Measurements from ENCODE around the gene ABCC11. TPM values are rescaled to one million over a fixed set of nuclear protein-coding genes. Genes with fewer than 3 reads are reported as not detected.

Gene ABCC11
- polyA plus RNA-seq (2013, experiment 1 of 2): 0.07 TPM
- polyA plus RNA-seq (2013, experiment 2 of 2): 0.04 TPM

- H3K27ac ChIP-seq (ENCODE audit: low read depth, low read length): no peak within 1 kb of the TSS
- no peak for DNase-seq
- no peak within 1 kb of the TSS for H3K23ac ChIP-seq (ENCODE audit: low read length)
- no peak within 1 kb of the TSS for H3K4me3 ChIP-seq (ENCODE audit: low read length)
- no peak within 1 kb of the TSS for H3K18ac ChIP-seq (ENCODE audit: low read length)
- H2BK120ac ChIP-seq (ENCODE audit: low read depth, low read length): no peak within 1 kb of the TSS
- peaks cover 9% of the 10 kb centered on the region for H3K79me2 ChIP-seq (ENCODE audit: control insufficient read depth, insufficient read depth, low read length)
- no peaks in the 10 kb centered on the region for H3K4me1 ChIP-seq (ENCODE audit: control insufficient read depth, low read depth, low read length)
- H3K56ac ChIP-seq (ENCODE audit: low read length): no peak within 1 kb of the TSS
- H3K4ac ChIP-seq (ENCODE audit: low read depth, low read length): no peak within 1 kb of the TSS
- H2AK5ac ChIP-seq (ENCODE audit: low read length): no peak within 1 kb of the TSS
- H3K79me1 ChIP-seq (ENCODE audit: low read length): peaks cover 11% of the 10 kb centered on the region
- WGBS (ENCODE audit: extremely low coverage, insufficient coverage, low lambda C conversion rate): no CpG with 5 or more reads among the region's 4 CpGs
- no peak within 1 kb of the TSS for H2BK15ac ChIP-seq (replicated peaks; ENCODE audit: low read depth)
- H2BK5ac ChIP-seq (ENCODE audit: low read length): no peak within 1 kb of the TSS
- H4K8ac ChIP-seq (ENCODE audit: low read depth, low read length): no peak within 1 kb of the TSS
- H3K9ac ChIP-seq (ENCODE audit: low read length): no peak within 1 kb of the TSS
- H4K5ac ChIP-seq (ENCODE audit: low read length): no peak within 1 kb of the TSS
- no peaks in the 10 kb centered on the region for H3K36me3 ChIP-seq (ENCODE audit: control insufficient read depth, insufficient read depth, low read length)
- no peak within 1 kb of the TSS for H3K4me2 ChIP-seq (ENCODE audit: low read length)
- H3K27me3 ChIP-seq (ENCODE audit: insufficient read depth, low read length, poor library complexity): no peaks in the 10 kb centered on the region
These were observed at the start of gene ABCC11 for GRCh38 chr16:48247311-48247710. Gene ABCC11 (minus strand): TSS chr16:48247539. CDS start chr16:48231921, 15,618 bp downstream.

- no peaks in the 10 kb centered on the region for H3K36me3 ChIP-seq (ENCODE audit: control insufficient read depth, insufficient read depth, low read length)
- H3K56ac ChIP-seq (ENCODE audit: low read length): no peak overlapping the region
- no peak overlapping the region for H3K9ac ChIP-seq (ENCODE audit: low read length)
- no peak overlapping the region for H4K5ac ChIP-seq (ENCODE audit: low read length)
- no peak overlapping the region for H4K8ac ChIP-seq (ENCODE audit: low read depth, low read length)
- H2BK5ac ChIP-seq (ENCODE audit: low read length): no peak overlapping the region
- H2AK5ac ChIP-seq (ENCODE audit: low read length): no peak overlapping the region
- H3K4me1 ChIP-seq (ENCODE audit: control insufficient read depth, low read depth, low read length): no peaks in the 10 kb centered on the region
- no peaks in the 10 kb centered on the region for H3K27me3 ChIP-seq (ENCODE audit: insufficient read depth, low read length, poor library complexity)
- no peak overlapping the region for H3K18ac ChIP-seq (ENCODE audit: low read length)
- H3K79me2 ChIP-seq (ENCODE audit: control insufficient read depth, insufficient read depth, low read length): no peaks in the 10 kb centered on the region
- H2BK120ac ChIP-seq (ENCODE audit: low read depth, low read length): no peak overlapping the region
- no CpG with 5 or more reads among the region's 1 CpG for WGBS (ENCODE audit: extremely low coverage, insufficient coverage, low lambda C conversion rate)
- H3K79me1 ChIP-seq (ENCODE audit: low read length): no peaks in the 10 kb centered on the region
- H3K4me2 ChIP-seq (ENCODE audit: low read length): no peak overlapping the region
- H2BK15ac ChIP-seq (replicated peaks; ENCODE audit: low read depth): no peak overlapping the region
- H3K27ac ChIP-seq (ENCODE audit: low read depth, low read length): no peak overlapping the region
- no peak overlapping the region for H3K4ac ChIP-seq (ENCODE audit: low read depth, low read length)
- no peak overlapping the region for H3K4me3 ChIP-seq (ENCODE audit: low read length)
- DNase-seq: no peak
- no peak overlapping the region for H3K23ac ChIP-seq (ENCODE audit: low read length)
These were observed 48.3 kb upstream of the ABCC11 start for GRCh38 chr16:48295488-48296281.

GRCh38 chr16:48294724-48295123, 47.4 kb upstream of the ABCC11 start:
- H2BK120ac ChIP-seq (ENCODE audit: low read depth, low read length): no peak overlapping the region
- no peaks in the 10 kb centered on the region for H3K79me2 ChIP-seq (ENCODE audit: control insufficient read depth, insufficient read depth, low read length)
- H3K4me3 ChIP-seq (ENCODE audit: low read length): no peak overlapping the region

DNA sequence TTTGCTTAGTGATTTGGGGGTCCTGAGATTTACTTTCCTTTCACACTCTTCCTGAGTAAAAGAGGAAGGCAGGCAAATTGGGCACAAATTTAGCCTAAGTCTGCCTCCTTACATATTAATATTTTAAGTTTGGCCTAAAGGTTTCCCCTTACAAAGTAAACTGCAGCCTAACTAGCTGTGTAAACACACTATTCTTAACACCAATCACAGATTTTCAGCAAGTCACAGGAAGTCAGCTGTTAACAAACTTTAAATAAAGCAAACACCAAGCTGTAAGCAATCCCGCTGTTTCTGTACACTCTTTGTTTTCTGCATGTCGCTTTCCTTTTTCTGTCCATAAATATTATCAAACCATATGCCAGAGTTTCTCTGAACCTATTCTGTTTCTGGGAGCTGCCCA, 45.1 kb upstream of the ABCC11 start:
- no peak overlapping the region for H2AK5ac ChIP-seq (ENCODE audit: low read length)
- H3K4me1 ChIP-seq (ENCODE audit: control insufficient read depth, low read depth, low read length): no peaks in the 10 kb centered on the region
- no peak overlapping the region for H3K4me3 ChIP-seq (ENCODE audit: low read length)
- DNase-seq: no peak
- no peak overlapping the region for H4K8ac ChIP-seq (ENCODE audit: low read depth, low read length)
- no peaks in the 10 kb centered on the region for H3K27me3 ChIP-seq (ENCODE audit: insufficient read depth, low read length, poor library complexity)
- H3K18ac ChIP-seq (ENCODE audit: low read length): no peak overlapping the region
- no peaks in the 10 kb centered on the region for H3K79me1 ChIP-seq (ENCODE audit: low read length)
- no peak overlapping the region for H3K23ac ChIP-seq (ENCODE audit: low read length)
- H4K5ac ChIP-seq (ENCODE audit: low read length): no peak overlapping the region
- no peak overlapping the region for H3K9ac ChIP-seq (ENCODE audit: low read length)
- no peak overlapping the region for H3K27ac ChIP-seq (ENCODE audit: low read depth, low read length)
- no peak overlapping the region for H2BK120ac ChIP-seq (ENCODE audit: low read depth, low read length)
- H2BK15ac ChIP-seq (replicated peaks; ENCODE audit: low read depth): no peak overlapping the region
- WGBS (ENCODE audit: extremely low coverage, insufficient coverage, low lambda C conversion rate): no CpG with 5 or more reads among the region's 2 CpGs
- no peaks in the 10 kb centered on the region for H3K36me3 ChIP-seq (ENCODE audit: control insufficient read depth, insufficient read depth, low read length)
- H3K56ac ChIP-seq (ENCODE audit: low read length): no peak overlapping the region
- no peak overlapping the region for H3K4me2 ChIP-seq (ENCODE audit: low read length)
- no peak overlapping the region for H3K4ac ChIP-seq (ENCODE audit: low read depth, low read length)
- H3K79me2 ChIP-seq (ENCODE audit: control insufficient read depth, insufficient read depth, low read length): no peaks in the 10 kb centered on the region
- H2BK5ac ChIP-seq (ENCODE audit: low read length): no peak overlapping the region

More at GRCh38 chr16:48294724-48295123, 47.4 kb upstream of the ABCC11 start:
- Histone ChIP-seq H2BK15ac (replicated peaks; ENCODE audit: low read depth) (no peak overlapping the region), H3K4me2 (ENCODE audit: low read length) (no peak overlapping the region), H2AK5ac (ENCODE audit: low read length) (no peak overlapping the region), H4K5ac (ENCODE audit: low read length) (no peak overlapping the region), H3K79me1 (ENCODE audit: low read length) (no peaks in the 10 kb centered on the region), H3K4me1 (ENCODE audit: control insufficient read depth, low read depth, low read length) (no peaks in the 10 kb centered on the region), H3K18ac (ENCODE audit: low read length) (no peak overlapping the region), H3K36me3 (ENCODE audit: control insufficient read depth, insufficient read depth, low read length) (no peaks in the 10 kb centered on the region), H3K9ac (ENCODE audit: low read length) (no peak overlapping the region), H3K23ac (ENCODE audit: low read length) (no peak overlapping the region), H3K27ac (ENCODE audit: low read depth, low read length) (no peak overlapping the region), H3K4ac (ENCODE audit: low read depth, low read length) (no peak overlapping the region), H2BK5ac (ENCODE audit: low read length) (no peak overlapping the region), H4K8ac (ENCODE audit: low read depth, low read length) (no peak overlapping the region), H3K56ac (ENCODE audit: low read length) (no peak overlapping the region), H3K27me3 (ENCODE audit: insufficient read depth, low read length, poor library complexity) (no peaks in the 10 kb centered on the region)
- WGBS (ENCODE audit: extremely low coverage, insufficient coverage, low lambda C conversion rate): 100% methylated on average over 1 of the region's 1 CpG
- DNase-seq: no peak

GRCh38 chr16:48291754-48292153, 44.4 kb upstream of the ABCC11 start:
- H3K4me1 ChIP-seq (ENCODE audit: control insufficient read depth, low read depth, low read length): no peaks in the 10 kb centered on the region
- peaks cover 3% of the 10 kb centered on the region for H3K36me3 ChIP-seq (ENCODE audit: control insufficient read depth, insufficient read depth, low read length)
- no peak overlapping the region for H2AK5ac ChIP-seq (ENCODE audit: low read length)
- no peak overlapping the region for H2BK15ac ChIP-seq (replicated peaks; ENCODE audit: low read depth)
- H3K79me2 ChIP-seq (ENCODE audit: control insufficient read depth, insufficient read depth, low read length): no peaks in the 10 kb centered on the region
- no peak overlapping the region for H3K4me3 ChIP-seq (ENCODE audit: low read length)
- H3K4ac ChIP-seq (ENCODE audit: low read depth, low read length): no peak overlapping the region
- no peak for DNase-seq
- H3K27me3 ChIP-seq (ENCODE audit: insufficient read depth, low read length, poor library complexity): no peaks in the 10 kb centered on the region
- H4K5ac ChIP-seq (ENCODE audit: low read length): no peak overlapping the region
- H3K79me1 ChIP-seq (ENCODE audit: low read length): no peaks in the 10 kb centered on the region
- no CpG with 5 or more reads among the region's 4 CpGs for WGBS (ENCODE audit: extremely low coverage, insufficient coverage, low lambda C conversion rate)
- H3K4me2 ChIP-seq (ENCODE audit: low read length): no peak overlapping the region
- H3K56ac ChIP-seq (ENCODE audit: low read length): no peak overlapping the region
- no peak overlapping the region for H2BK5ac ChIP-seq (ENCODE audit: low read length)
- no peak overlapping the region for H2BK120ac ChIP-seq (ENCODE audit: low read depth, low read length)
- no peak overlapping the region for H3K9ac ChIP-seq (ENCODE audit: low read length)
- no peak overlapping the region for H3K18ac ChIP-seq (ENCODE audit: low read length)
- no peak overlapping the region for H3K27ac ChIP-seq (ENCODE audit: low read depth, low read length)
- no peak overlapping the region for H3K23ac ChIP-seq (ENCODE audit: low read length)
- H4K8ac ChIP-seq (ENCODE audit: low read depth, low read length): no peak overlapping the region

GRCh38 chr16:48291303-48291702, 44.0 kb upstream of the ABCC11 start:
- Histone ChIP-seq H4K5ac (ENCODE audit: low read length) (no peak overlapping the region), H3K9ac (ENCODE audit: low read length) (no peak overlapping the region), H3K4me1 (ENCODE audit: control insufficient read depth, low read depth, low read length) (no peaks in the 10 kb centered on the region), H3K4me3 (ENCODE audit: low read length) (no peak overlapping the region), H3K27ac (ENCODE audit: low read depth, low read length) (no peak overlapping the region), H3K23ac (ENCODE audit: low read length) (no peak overlapping the region), H2BK15ac (replicated peaks; ENCODE audit: low read depth) (no peak overlapping the region), H3K4me2 (ENCODE audit: low read length) (no peak overlapping the region), H3K79me2 (ENCODE audit: control insufficient read depth, insufficient read depth, low read length) (no peaks in the 10 kb centered on the region), H3K4ac (ENCODE audit: low read depth, low read length) (no peak overlapping the region), H2AK5ac (ENCODE audit: low read length) (no peak overlapping the region), H2BK5ac (ENCODE audit: low read length) (no peak overlapping the region), H3K18ac (ENCODE audit: low read length) (no peak overlapping the region), H2BK120ac (ENCODE audit: low read depth, low read length) (no peak overlapping the region), H3K56ac (ENCODE audit: low read length) (no peak overlapping the region), H3K27me3 (ENCODE audit: insufficient read depth, low read length, poor library complexity) (no peaks in the 10 kb centered on the region), H3K79me1 (ENCODE audit: low read length) (no peaks in the 10 kb centered on the region), H4K8ac (ENCODE audit: low read depth, low read length) (no peak overlapping the region), H3K36me3 (ENCODE audit: control insufficient read depth, insufficient read depth, low read length) (peaks cover 3% of the 10 kb centered on the region)
- WGBS (ENCODE audit: extremely low coverage, insufficient coverage, low lambda C conversion rate): no CpG with 5 or more reads among the region's 3 CpGs
- DNase-seq: no peak

Measured in mesendoderm (in vitro differentiated cells).